Stimulated activated CD4-positive, alpha-beta T cell treated with anti-CD3 and anti-CD28 coated beads, Interleukin-4, amount 100 ng/mL, for 48 hours (primary cell): ENCODE results near the gene TK2.
"Not testable (repeated sequence)": the region's sequence is repeated elsewhere in the genome, so short reads cannot be mapped to it uniquely, and the experiment has no call there.

Experiments
- DNase-seq, 2 donors: peaks; one replicate each; pipeline ENCODE4 v3.0.0-alpha.2; 2020; ENCODE audit warnings: low read depth in 2 of 2

Gene TK2

GRCh38 chr16:66574081-66574480 lies 24.2 kb upstream of the TK2 start:
- DNase-seq, result no peak

GRCh38 chr16:66572356-66572755 lies 22.4 kb upstream of the TK2 start:
- no peak for DNase-seq

GRCh38 chr16:66569827-66570405 lies 20.0 kb upstream of the TK2 start:
- DNase-seq, result no peak

- DNase-seq, result no peak
Measured at GRCh38 chr16:66569131-66569530, 19.2 kb upstream of the TK2 start.

- DNase-seq, result no peak
Measured at GRCh38 chr16:66568355-66568754, 18.4 kb upstream of the TK2 start.

- DNase-seq, result not testable (repeated sequence)
Measured at GRCh38 chr16:66567270-66567669, 17.3 kb upstream of the TK2 start.

GRCh38 chr16:66566051-66566901 lies 16.4 kb upstream of the TK2 start, which contains the start of gene CMTM1:
CMTM1 (plus strand) TSS chr16:66566439; CDS start chr16:66566514, 75 bp downstream.
- DNase-seq, result no peak

GRCh38 chr16:66563574-66564334 lies 13.8 kb upstream of the TK2 start:
- DNase-seq, result no peak

GRCh38 chr16:66562986-66563385 lies 13.1 kb upstream of the TK2 start:
- DNase-seq, result no peak

- DNase-seq, result no peak
Measured at GRCh38 chr16:66562409-66562808, 12.5 kb upstream of the TK2 start.

GRCh38 chr16:66561381-66562080 lies 11.6 kb upstream of the TK2 start:
- no peak for DNase-seq

- no peak for DNase-seq
Measured at GRCh38 chr16:66560107-66560506, 10.2 kb upstream of the TK2 start.

- no peak for DNase-seq
Measured at GRCh38 chr16:66554495-66554894, 4.6 kb upstream of the TK2 start.

GRCh38 chr16:66554021-66554420 lies 4.1 kb upstream of the TK2 start:
- no peak for DNase-seq

GRCh38 chr16:66553223-66553622 lies 3.3 kb upstream of the TK2 start:
- DNase-seq, result no peak

GRCh38 chr16:66552286-66553177 lies 2.6 kb upstream of the TK2 start, which contains the start of gene CKLF:
CKLF (plus strand) TSS chr16:66552576; CDS start chr16:66552716, 140 bp downstream.
- peak; percentile 82 to 83 for DNase-seq

GRCh38 chr16:66551788-66552285 lies 1.9 kb upstream of the TK2 start:
- DNase-seq, result no peak

- DNase-seq, result peak in 1 of 2 donors; percentile 33
Measured at GRCh38 chr16:66551348-66551759, 1.4 kb upstream of the TK2 start.

GRCh38 chr16:66548868-66549267 lies 1.1 kb downstream of the TK2 start:
- DNase-seq, result no peak

- DNase-seq, result no peak
Measured at GRCh38 chr16:66548068-66548467, 1.9 kb downstream of the TK2 start.
